ENCODE data around the gene KRTAP5-11.
"Not testable (repeated sequence)": the region's sequence is repeated elsewhere in the genome, so short reads cannot be mapped to it uniquely, and the experiment has no call there.

The KRTAP5-11 gene, protein sequence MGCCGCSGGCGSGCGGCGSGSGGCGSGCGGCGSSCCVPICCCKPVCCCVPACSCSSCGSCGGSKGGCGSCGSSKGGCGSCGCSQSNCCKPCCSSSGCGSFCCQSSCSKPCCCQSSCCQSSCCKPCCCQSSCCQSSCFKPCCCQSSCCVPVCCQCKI

DNA sequence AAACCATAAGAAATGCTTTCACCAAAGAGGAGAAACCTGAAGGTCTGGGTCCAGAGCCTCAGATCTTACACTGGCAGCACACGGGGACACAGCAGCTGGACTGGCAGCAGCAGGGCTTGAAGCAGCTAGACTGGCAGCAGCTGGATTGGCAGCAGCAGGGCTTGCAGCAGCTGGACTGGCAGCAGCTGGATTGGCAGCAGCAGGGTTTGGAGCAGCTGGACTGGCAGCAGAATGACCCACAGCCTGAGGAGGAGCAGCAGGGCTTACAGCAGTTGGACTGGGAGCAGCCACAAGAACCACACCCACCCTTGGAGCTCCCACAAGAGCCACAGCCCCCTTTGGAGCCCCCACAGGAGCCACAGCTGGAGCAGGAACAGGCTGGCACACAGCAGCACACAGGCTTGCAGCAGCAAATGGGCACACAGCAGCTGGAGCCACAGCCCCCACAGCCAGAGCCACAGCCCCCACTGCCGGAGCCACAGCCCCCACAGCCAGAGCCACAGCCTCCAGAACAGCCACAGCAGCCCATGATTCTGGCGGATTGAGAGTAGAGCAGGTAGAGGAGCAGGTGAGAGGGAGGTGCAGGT, at the start of gene KRTAP5-11:
Gene KRTAP5-11 (minus strand): TSS at position 567 of the 587 bp plus-strand sequence. CDS start 38 bp downstream, at position 529.
- DNase-seq, result no peak

DNA sequence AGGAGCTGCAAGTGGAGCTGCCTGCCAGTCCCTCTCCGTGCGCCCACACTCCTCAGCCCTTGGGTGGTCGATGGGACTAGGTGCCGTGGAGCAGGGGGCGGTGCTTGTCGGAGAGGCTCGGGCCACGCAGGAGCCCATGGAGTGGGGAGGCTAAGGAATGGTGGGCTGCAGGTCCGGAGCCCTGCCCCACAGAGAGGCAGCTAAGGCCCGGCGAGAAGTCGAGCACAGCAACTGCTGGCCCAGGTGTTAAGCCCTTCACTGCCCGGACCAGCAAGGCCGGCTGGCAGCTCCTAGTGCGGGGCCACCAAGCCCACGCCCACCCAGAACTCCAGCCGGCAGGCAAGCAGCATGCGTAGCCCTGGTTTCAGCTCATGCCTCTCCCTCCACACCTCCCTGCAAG, 48.9 kb upstream of the KRTAP5-11 start:
- DNase-seq, result not testable (repeated sequence)

DNA sequence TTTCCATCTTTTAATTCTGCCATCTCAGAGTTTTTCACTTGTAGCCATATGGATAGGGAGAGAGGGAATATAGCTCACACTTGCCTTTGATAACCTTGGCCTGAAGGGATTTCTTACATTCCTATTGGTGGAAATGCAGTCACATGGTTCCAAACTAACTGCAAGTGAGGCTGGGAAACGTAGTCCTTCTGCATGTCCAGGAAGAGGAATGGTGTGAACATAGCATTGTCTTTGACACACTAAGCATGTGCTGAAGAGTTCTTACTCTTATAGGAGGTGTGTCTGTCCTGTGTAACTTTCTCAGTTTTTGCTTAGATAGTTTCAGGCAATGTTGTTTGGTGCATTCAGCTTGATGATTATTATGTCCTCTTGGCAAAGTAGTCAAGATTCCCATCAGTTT, 47.4 kb upstream of the KRTAP5-11 start:
- DNase-seq, result not testable (repeated sequence)

DNA sequence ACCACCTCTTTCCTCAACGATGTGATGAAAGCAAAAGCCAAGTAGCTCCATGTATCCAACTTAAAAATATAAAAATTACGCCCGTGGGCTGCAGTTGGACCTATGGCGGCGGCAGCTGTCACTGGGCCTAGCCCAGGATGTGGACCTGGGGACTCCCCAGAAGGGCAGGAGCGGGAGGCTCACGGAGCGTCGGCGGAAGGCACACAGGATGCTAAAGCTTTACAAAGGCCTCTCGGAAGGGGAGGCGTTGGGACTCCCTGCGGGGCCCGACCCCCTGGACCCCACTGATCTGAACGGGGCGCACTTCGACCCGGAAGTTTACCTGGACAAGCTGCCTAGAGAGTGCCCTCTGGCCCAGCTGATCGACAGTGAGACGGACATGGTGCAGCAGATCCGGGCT, 46.3 kb upstream of the KRTAP5-11 start:
- not testable (repeated sequence) for DNase-seq

DNA sequence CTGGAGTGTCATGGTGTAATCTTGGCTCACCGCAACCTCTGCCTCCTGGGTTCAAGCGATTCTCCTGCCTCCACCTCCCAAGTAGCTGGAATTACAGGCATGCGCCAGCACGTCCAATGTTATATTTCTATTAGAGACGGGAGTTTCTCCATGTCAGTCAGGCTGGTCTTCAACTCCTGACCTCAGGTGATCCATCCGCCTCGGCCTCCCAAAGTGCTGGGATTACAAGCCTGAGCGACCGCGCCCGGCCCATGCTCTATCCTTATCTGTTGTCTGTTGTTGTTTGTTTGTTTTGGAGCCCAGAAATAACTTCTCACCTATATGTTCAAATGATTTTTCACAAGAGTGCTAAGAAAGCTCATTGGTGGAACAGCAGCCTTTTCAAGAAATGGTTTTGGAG, 40.6 kb upstream of the KRTAP5-11 start:
- DNase-seq, result not testable (repeated sequence)

DNA sequence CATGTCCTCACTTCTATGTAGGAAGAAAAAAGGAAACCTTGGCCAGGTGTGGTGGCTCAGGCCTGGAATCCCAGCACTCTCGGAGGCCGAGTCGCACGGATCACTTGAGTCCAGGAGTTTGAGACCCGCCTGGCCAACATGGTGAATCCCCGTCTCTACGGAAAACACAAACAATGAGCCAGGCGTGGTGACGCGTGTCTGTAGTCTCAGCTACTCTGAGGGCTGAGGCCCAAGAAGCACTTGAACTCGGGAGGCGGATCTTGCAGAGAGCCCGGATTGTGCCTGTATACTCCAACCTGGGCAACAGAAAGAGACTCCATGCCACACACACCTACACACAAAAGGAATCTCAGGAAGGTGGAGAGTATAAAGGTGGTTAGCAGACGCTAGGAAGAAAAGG, 39.9 kb upstream of the KRTAP5-11 start:
- not testable (repeated sequence) for DNase-seq

DNA sequence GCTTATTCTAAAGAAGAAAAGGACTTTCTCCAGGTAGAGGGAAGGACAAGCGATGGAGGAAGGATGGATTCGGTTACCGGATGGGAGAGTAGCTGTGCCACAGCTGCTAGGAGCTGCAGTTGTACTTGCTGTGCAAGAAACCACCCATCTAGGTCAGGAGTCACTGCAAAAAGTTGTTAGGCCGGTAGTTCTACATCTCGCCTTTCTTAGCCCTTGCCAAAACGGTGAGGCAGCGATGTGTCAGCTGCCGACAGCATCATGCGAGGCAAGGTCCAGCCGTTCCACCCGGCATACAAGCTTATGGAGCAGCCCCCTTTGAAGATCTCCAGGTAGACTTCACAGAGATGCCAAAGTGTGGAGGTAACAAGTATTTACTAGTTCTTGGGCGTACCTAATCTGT, 32.3 kb upstream of the KRTAP5-11 start:
- DNase-seq, result not testable (repeated sequence)

DNA sequence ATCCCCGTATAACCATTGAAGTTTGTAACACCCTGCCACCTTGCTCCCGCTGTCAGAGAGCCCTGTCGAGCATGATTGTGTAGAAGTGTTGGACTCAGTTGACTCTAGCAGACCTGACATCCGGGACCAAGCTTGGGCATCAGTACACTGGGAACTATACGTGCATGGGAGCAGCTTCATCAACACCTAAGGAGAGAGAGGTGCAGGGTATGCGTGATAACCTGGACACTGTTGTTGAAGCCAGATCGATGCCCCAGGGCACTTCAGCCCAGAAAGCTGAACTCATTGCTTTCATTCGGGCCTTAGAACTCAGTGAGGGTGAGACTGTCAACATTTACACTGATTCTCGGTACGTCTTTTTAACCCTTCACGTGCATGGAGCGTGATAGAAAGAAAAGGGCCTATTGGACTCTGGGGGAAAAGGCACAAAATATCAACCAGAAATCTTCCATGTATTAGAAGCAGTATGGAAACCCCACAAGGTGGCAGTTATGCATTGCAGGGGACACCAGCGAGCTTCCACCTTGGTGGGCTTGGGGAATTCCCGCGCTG, 31.8 kb upstream of the KRTAP5-11 start:
- not testable (repeated sequence) for DNase-seq

DNA sequence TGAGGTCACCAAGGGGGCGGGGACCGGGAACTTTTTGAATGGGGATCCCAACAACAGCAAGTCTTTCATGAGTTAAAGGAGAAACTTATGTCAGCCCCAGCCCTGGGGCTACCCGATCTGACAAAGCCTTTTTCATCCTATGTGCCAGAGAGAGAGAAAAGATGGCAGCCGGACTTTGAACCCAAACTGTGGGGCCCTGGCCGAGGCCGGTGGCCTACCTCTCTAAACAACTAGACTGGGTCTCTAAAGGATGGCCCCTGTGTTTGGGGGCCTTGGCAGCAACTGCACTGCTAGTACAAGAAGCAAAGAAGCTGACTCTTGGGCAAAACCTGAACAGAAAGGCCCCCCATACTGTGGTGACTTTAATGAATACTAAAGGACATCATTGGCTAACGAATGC, 31.3 kb upstream of the KRTAP5-11 start:
- not testable (repeated sequence) for DNase-seq

DNA sequence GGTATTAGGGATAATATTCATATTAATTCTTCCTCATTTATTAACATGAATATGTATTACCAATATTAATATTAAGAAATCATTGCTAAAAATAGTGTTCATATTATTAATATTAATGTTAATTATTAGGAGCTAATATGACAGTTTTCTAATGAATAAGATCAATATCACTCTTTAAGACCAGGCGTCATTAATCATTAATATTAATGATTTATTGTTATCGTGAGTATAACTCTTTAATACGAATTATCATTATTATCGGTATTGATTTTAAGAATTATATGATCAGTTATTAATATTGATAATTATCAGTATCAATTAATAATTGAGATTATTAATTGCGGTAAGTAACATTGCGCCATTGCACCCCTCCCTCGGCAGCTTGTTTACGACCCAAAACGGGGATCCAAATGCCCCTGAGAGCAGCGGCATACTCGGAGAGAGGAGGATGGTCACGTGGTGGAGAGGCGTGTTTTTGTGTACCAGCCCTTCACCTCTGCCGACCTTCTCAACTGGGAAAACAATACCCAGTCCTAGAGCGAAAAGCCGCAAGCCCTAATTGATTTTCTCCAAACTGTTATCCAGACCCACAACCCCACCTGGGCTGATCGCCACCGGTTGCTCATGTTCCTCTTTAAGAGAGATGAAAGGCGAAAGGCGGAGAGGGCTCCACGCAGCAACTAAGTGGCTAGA, 28.7 kb upstream of the KRTAP5-11 start:
- DNase-seq, result not testable (repeated sequence)

DNA sequence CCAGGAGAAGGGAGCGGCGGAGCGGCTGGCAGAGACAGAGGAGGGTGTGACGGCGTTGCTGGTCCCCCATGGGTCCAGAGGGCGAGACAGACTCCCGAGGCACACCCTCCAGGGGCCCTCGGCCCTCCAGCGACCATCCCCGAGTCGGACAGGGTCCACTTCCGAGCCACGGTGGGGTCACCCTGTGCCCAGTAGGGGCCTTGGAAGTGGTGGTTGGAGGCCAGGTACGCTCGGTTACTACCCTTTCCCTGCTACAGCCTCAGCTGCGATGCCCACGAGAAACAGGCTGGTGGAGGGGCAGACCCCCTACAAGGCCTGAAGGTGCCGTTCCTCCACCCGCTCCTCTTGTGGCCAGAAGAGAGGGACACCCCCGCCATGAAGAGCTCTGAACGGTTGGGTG, 25.6 kb upstream of the KRTAP5-11 start:
- DNase-seq, result not testable (repeated sequence)

DNA sequence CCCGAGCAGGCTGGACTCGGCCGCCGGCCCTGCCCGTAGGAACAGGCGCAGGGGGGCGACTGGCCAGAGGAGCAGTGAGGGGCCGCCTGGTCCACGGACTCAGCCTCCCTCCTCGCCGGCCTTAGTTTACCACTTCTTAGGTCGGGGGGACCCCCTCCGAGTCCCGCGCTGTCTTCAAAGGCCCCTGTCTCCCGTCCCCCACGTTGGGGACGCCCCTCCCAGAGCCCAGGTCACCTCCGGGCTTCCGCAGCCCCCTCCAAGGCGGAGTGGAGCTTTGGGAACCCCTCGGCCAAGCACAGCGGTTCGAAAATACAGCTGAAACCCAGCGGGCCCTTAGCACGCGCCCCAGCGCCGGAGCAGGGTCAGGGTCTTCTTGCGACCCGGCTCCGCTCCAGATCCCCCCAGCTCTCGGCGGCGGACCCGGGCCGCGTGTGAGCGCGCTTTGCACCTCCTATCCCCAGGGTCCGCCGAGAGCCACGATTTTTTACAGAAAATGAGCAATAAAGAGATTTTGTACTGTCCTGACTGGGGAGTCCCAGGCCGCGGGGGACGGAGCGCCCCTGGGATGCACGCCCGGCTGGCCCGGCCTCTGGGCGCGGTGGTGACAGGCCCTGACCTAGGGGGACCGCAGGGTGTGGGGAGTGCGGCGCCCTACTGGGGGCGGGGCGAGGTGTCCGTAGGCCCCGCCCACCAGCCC, 25.0 kb upstream of the KRTAP5-11 start:
- DNase-seq, result not testable (repeated sequence)

DNA sequence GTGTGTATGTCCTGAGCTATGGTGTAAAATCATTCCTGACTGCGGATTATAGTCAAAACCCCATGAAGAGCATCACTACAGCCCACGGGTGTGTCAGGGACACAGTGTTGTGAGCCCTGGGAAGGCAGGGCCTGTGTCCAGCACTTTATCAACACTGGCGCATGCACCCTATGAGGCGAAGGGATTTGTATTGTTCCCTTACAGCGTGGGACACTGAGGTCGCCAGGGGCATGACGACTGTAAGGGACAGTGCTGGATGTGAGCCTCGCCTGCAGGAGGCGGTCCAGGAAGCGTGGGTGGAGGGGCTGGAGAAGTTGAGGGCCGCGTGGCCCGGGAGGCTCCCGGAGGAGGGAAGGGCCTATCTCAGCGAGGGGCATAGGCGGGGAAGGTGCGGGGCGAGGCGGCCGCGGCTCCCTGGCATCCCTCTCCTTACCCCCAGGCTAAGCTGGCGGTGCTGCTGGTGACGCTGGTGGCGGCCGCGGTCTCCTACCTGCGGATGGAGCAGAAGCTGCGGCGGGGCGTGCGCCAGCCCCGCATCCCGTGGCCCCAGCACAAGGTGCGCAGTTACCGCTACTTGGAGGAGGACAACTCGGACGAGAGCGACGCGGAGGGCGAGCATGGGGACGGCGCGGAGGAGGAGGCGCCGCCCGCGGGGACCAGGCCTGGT, 24.3 kb upstream of the KRTAP5-11 start:
- not testable (repeated sequence) for DNase-seq

DNA sequence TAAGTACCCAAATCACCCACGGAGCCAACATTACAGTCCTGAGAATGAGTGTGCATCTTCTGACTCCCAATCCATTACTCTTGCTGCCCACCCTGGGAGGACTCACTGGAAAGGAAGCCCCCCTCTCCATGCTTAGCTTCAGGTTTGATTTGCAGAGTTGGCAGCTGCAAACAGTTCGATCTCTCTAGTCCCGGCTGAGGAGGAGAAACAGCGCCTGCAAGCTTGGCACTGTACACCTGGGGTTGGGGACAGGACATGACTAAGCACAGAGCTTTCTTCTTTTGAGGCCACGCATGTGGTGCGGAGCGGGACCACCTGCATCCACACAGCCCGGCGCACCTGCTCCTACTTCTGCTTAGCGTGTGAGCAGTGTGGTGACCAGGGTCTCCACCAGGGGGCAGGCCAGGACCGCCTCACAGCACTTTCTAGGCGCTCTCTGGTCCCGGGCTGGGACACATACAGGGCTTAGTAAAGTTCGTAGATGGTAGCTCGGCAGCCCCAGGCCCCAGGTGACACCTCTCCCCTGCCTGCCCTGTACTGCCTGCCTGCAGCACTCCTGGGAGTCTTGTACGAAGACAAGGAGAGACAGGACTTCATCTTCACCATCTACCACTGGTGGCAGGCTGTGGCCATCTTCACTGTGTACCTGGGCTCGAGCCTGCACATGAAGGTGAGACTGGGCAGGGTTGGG, 22.3 kb upstream of the KRTAP5-11 start:
- DNase-seq, result not testable (repeated sequence)

DNA sequence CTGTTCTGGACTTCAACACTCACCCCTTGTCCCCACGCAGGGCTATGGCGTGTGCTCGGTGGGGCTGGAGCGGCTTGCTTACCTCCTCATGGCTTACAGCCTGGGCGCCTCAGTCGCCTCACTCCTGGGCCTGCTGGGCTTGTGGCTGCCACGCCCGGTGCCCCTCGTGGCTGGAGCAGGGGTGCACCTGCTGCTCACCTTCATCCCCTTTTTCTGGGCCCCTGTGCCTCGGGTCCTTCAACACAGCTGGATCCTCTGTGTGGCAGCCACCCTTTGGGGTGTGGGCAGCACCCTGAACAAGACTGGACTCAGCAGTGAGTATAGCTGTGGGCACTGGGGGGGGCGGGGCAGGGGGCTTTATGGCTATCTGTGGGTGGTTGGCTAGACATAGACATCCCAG, 20.5 kb upstream of the KRTAP5-11 start:
- DNase-seq, result not testable (repeated sequence)

DNA sequence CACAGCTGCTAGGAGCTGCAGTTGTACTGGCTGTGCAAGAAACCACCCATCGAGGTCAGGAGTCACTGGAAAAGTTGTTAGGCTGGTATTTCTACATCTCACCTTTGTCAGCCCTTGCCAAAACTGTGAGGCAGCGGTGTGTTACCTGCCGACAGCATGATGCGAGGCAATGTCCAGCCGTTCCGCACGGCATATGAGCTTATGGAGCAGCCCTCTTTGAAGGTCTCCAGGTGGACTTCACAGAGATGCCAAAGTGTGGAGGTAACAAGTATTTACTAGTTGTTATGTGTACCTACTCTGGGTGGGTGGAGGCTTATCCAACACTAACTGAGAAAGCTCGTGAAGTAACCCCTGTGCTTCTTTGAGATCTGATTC, 6.9 kb upstream of the KRTAP5-11 start:
- DNase-seq, result not testable (repeated sequence)

DNA sequence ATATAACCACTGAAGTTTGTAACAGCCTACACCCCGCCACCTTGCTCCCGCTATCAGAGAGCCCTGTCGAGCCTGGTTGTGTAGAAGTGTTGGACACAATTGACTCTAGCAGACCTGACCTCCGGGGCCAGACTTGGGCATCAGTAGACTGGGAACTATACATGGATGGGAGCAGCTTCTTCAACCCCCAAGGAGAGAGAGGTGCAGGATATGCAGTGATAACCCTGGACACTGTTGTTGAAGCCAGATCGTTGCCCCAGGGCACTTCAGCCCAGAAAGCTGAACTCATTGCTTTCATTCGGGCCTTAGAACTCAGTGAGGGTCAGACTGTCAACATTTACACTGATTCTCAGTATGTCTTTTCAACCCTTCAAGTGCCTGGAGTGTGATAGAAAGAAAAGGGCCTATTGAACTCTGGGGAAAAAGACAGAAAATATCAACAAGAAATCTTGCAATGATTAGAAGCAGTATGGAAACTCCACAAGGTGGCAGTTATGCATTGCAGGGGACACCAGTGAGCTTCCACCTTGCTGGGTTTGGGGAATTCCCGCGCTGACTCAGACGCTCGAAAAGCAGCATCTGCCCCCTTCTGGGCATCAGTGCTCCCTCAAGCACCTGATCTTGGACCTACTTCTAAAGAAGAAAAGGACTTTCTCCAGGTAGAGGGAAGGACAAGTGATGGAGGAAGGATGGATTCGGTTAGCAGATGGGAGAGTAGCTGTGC, 6.3 kb upstream of the KRTAP5-11 start:
- DNase-seq, result not testable (repeated sequence)

DNA sequence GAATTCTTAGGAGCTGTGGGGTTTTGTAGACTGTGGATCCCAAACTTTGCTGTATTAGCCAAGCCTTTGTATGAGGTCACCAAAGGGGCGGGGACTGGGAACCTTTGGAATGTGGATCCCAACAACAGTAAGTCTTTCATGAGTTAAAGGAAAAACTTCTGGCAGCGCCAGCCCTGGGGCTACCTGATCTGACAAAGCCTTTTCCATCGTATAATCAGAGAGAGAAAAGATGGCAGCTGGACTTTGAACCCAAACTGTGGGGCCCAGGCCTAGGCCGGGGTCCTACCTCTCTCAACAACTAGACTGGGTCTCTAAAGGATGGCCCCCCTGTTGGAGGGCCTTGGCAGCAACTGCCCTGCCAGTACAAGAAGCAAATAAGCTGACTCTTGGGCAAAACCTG, 5.6 kb upstream of the KRTAP5-11 start:
- DNase-seq, result not testable (repeated sequence)

DNA sequence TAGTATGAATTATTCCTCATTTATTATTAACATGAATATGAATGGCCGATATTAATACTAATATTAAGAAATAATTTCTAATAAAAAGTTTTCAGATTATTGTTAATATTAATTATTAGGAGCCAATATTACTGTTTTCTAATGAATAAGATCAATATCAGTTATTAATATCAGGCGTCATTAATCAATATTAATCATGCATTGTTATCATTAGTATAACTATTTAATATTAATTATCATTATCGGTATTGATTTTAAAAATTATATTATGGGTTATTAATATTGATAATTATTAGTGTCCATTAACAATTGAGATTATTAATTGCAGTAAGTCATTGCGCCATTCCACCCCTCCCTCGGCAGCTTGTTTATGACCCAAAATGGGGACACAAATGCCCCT, 3.0 kb upstream of the KRTAP5-11 start:
- not testable (repeated sequence) for DNase-seq

DNA sequence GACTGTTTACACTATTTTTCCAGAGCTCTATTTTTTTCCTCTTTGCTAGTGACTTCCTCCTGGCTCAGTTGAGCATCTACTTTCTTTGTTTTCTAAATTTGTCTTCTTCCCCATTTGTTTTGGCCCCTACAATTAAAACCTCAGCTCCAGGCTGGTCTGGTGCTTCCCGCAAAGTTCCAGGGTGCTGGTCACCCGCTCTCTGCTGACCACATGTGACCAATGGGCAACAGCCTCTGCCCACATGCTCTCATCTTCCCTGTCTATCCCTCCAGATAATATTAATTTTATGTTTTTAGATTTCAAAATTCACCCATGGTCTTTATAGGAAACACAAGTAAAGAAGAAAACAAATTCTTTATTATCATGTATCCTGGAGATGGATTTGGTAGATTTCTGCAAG, 294 bp upstream of the KRTAP5-11 start:
- DNase-seq, result not testable (repeated sequence)

DNA sequence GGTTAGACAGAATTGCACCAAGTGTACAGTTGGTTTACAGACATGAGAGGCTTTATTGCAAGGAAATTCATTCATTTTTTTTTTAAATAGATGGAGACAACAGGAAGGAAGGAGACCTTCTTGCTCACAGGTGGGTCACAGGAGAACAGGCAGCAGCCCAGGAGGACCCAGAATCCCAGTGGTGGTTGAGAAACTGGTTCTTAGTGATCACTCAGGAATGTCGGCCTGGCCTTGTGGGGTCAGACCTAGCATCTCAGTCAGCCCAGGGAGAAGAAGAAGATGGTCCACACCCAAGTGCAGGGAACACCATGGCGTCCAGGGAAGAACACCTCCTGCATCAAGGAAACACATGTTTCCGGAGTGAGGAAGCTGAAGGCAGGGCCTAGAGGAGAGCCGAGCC, 849 bp downstream of the KRTAP5-11 start:
- DNase-seq, result no peak

All from CD4-positive, alpha-beta T cell treated with Interleukin-15 for 1 hour (primary cell).